HepG2 (cell line): ENCODE results near the gene STRADA. TPM values are rescaled to one million over a fixed set of nuclear protein-coding genes. Genes with fewer than 3 reads are reported as not detected.

Source experiments
- ATAC-seq: fragments of 200-7000 bp; cut with Tn5 transposase; 3 replicates; pipeline ENCODE4 v1.9.1; 2020; ENCODE audit warnings: mild to moderate bottlenecking, moderate library complexity
- BruUV-seq: library from RNA; stranded (reverse); fragments of 400-500 nt; replicated peaks from 2 replicates; lab custom pipeline; 2021; lab: Mats Ljungman, UMichigan
- CTCF ChIA-PET: fragments of 300-600 bp; formaldehyde crosslinking; extraction: SDS; loops from one replicate; lab custom pipeline; 2021; ENCODE audit warnings: low total read pairs, inconsistent platforms, low intra/inter-chr PET ratio; lab: Yijun Ruan, JAX
- POLR2A ChIA-PET: fragments of 350-600 bp; sonication (Branson Sonifier 250); formaldehyde crosslinking; loops from one replicate; lab custom pipeline; 2020; ENCODE audit warnings: antibody characterized with exemption, inconsistent platforms; lab: Yijun Ruan, JAX
- DNase-seq: peaks from one replicate; pipeline ENCODE4 v3.0.0-alpha.2; 2015; ENCODE audit warnings: low spot score
- FAIRE-seq: peaks from 3 replicates; lab custom pipeline; 2011; peaks lifted over from hg19 to GRCh38; lab: Jason Lieb, UNC
- H2AFZ ChIP-seq: one replicate; pipeline ENCODE4 v1.6.1; 2011; ENCODE audit warnings: low read length, inconsistent platforms
- H3K27ac ChIP-seq: fragments of 300-600 bp; 3 replicates; pipeline ENCODE4 v1.8.0; 2011; ENCODE audit warnings: mixed run types, mild to moderate bottlenecking, mixed read lengths, low read length, inconsistent platforms; ENCODE audit not compliant: insufficient read depth; ENCODE audit errors: extremely low read length
- H3K27me3 ChIP-seq, 2 experiments: fragments of 200-600 bp in 1 of 2; 2 replicates in 1 of 2; 3 replicates in 1 of 2; pipeline versions ENCODE4 v1.6.0 to v1.8.0; 2011; ENCODE audit warnings: low read length in 2 of 2, mild to moderate bottlenecking in 2 of 2, moderate library complexity in 2 of 2, inconsistent platforms in 1 of 2; ENCODE audit not compliant: insufficient read depth in 2 of 2, control insufficient read depth in 1 of 2
- H3K36me3 ChIP-seq, 2 experiments: fragments of 200-600 bp in 1 of 2; replicated peaks in 1 of 2; 2 replicates in 1 of 2; 3 replicates in 1 of 2; pipeline versions ENCODE4 v1.5.1 to v1.8.0; 2011; ENCODE audit warnings: low read length in 2 of 2, inconsistent platforms in 1 of 2; ENCODE audit not compliant: insufficient read depth in 2 of 2, control insufficient read depth in 1 of 2
- H3K4me1 ChIP-seq: 2 replicates; pipeline ENCODE4 v1.5.1; 2012; ENCODE audit warnings: low read length, inconsistent platforms; ENCODE audit not compliant: insufficient read depth
- H3K4me2 ChIP-seq: 2 replicates; pipeline ENCODE4 v1.6.0; 2011; ENCODE audit warnings: low read depth, low read length, inconsistent platforms
- H3K4me3 ChIP-seq, 3 experiments: fragments of 200-600 bp in 1 of 3; sonication (generic), shearing (Covaris generic) in 1 of 3; replicated peaks in 1 of 3; 2 replicates each; pipeline ENCODE4 v1.5.1; 2011 to 2016; ENCODE audit warnings: low read length in 3 of 3, inconsistent platforms in 2 of 3, low read depth in 2 of 3, mild to moderate bottlenecking in 2 of 3, control low read depth in 1 of 3, mixed read lengths in 1 of 3; ENCODE audit not compliant: insufficient read depth in 1 of 3
- H3K79me2 ChIP-seq: one replicate; pipeline ENCODE4 v1.6.1; 2011; ENCODE audit warnings: low read length, inconsistent platforms; ENCODE audit not compliant: insufficient read depth
- H3K9ac ChIP-seq: 2 replicates; pipeline ENCODE4 v1.6.0; 2011; ENCODE audit warnings: mild to moderate bottlenecking, low read depth, low read length, inconsistent platforms; ENCODE audit not compliant: insufficient read depth
- H3K9me3 ChIP-seq: 2 replicates; pipeline ENCODE4 v1.5.1; 2012; ENCODE audit warnings: mild to moderate bottlenecking, low read length
- H4K20me1 ChIP-seq: 2 replicates; pipeline ENCODE4 v1.6.0; 2011; ENCODE audit warnings: inconsistent platforms, mild to moderate bottlenecking, low read length, moderate library complexity; ENCODE audit not compliant: insufficient read depth
- CC2D1A ChIP-seq: sonication (generic); formaldehyde crosslinking; IDR thresholded peaks from 2 replicates; pipeline ENCODE4 v1.8.1; 2023; ENCODE audit warnings: mild to moderate bottlenecking, missing genetic modification reagents
- CREB1 ChIP-seq, 2 experiments: fragments of 450-650 bp in 1 of 2; IDR thresholded peaks; 2 replicates each; pipeline ENCODE4 v1.6.1; 2016 to 2017; ENCODE audit warnings: control low read depth in 1 of 2, mild to moderate bottlenecking in 1 of 2, missing compliant biosample characterization in 1 of 2, missing genetic modification characterization in 1 of 2
- FUBP1 ChIP-seq: sonication (generic); formaldehyde crosslinking; IDR thresholded peaks from 2 replicates; pipeline ENCODE4 v1.5.1; 2020; ENCODE audit warnings: missing genetic modification reagents, mild to moderate bottlenecking, borderline replicate concordance
- HES4 ChIP-seq: sonication (generic); formaldehyde crosslinking; IDR thresholded peaks from 2 replicates; pipeline ENCODE4 v1.9.0; 2021; ENCODE audit warnings: mild to moderate bottlenecking, missing genetic modification reagents, borderline replicate concordance
- HMG20A ChIP-seq: IDR thresholded peaks from 2 replicates; pipeline ENCODE4 v1.6.1; 2016; ENCODE audit warnings: borderline replicate concordance
- JARID2 ChIP-seq: sonication (generic); formaldehyde crosslinking; IDR thresholded peaks from 2 replicates; pipeline ENCODE4 v1.8.1; 2023; ENCODE audit warnings: missing genetic modification reagents, inconsistent platforms; ENCODE audit not compliant: insufficient replicate concordance
- PAF1 ChIP-seq: IDR thresholded peaks from 2 replicates; pipeline ENCODE4 v1.6.1; 2016; ENCODE audit warnings: missing genetic modification reagents, missing compliant biosample characterization
- PLRG1 ChIP-seq: fragments of 450-650 bp; conservative IDR thresholded peaks from 2 replicates; pipeline ENCODE4 v1.6.1; 2016
- SUZ12 ChIP-seq: fragments of 150-350 bp; IDR thresholded peaks from 2 replicates; pipeline ENCODE4 v1.6.1; 2014; ENCODE audit warnings: low read depth, low read length
- TCF7L2 ChIP-seq: IDR thresholded peaks from 2 replicates; pipeline ENCODE4 v1.6.1; 2011; ENCODE audit warnings: mild to moderate bottlenecking, low read depth, low read length, moderate library complexity
- YEATS2 ChIP-seq: sonication (generic); formaldehyde crosslinking; IDR thresholded peaks from 2 replicates; pipeline ENCODE4 v1.4.0; 2020; ENCODE audit warnings: missing genetic modification reagents, borderline replicate concordance
- ZFY ChIP-seq: sonication (generic); formaldehyde crosslinking; IDR thresholded peaks from 2 replicates; pipeline ENCODE4 v1.4.0; 2020; ENCODE audit warnings: missing genetic modification reagents
- ZMAT3 ChIP-seq: sonication (generic); formaldehyde crosslinking; conservative IDR thresholded peaks from 2 replicates; pipeline ENCODE4 v1.7.0; 2021; ENCODE audit warnings: missing genetic modification reagents
- WGBS: methylation state at CpG from one replicate; pipeline ENCODE4 v1.1.6; 2017; ENCODE audit warnings: low lambda C conversion rate; 5-methylcytosine and 5-hydroxymethylcytosine counted together
- in situ Hi-C: cut with HindIII; loops from 2 replicates; pipeline ENCODE4 v1.10.0; 2017; ENCODE audit warnings: low pct_unique_long_range_greater_than_20kb; ENCODE audit not compliant: extremely low pct_ligation_motif_present
- intact Hi-C: fragments of 100-400 bp; cut with micrococcal nuclease; formaldehyde crosslinking; loops from one replicate; pipeline ENCODE4 v1.10.0; 2022; ENCODE audit not compliant: unreplicated experiment
- polyA plus RNA-seq, 8 experiments: library from polyadenylated mRNA; depleted of rRNA in 3 of 8; stranded (reverse) in 7 of 8; unstranded in 1 of 8; fragments of >200 nt; fragmentation: Illumina TruSeq in 4 of 8; extraction: Trizol in 4 of 8; gene quantifications; 2 replicates each; pipeline versions ENCODE4 v1.2.1 to v1.2.3, GENCODE V29; 2011 to 2016; ENCODE audit warnings: low read depth in 4 of 8, missing spikeins in 1 of 8, mixed read lengths in 1 of 8; ENCODE audit not compliant: insufficient read depth in 1 of 8
- total RNA-seq, 5 experiments: library from RNA; depleted of rRNA; stranded (reverse); fragments of >200 nt; fragmentation: Illumina TruSeq; extraction: Trizol; gene quantifications; 2 replicates each; pipeline ENCODE4 v1.2.3, GENCODE V29; 2016; ENCODE audit warnings: low read depth in 1 of 5
- TF ChIP-seq, protein P1 (sequence below): sonication (generic); formaldehyde crosslinking; IDR thresholded peaks from 2 replicates; pipeline ENCODE4 v1.5.1; 2020; ENCODE audit warnings: missing genetic modification reagents, mild to moderate bottlenecking, borderline replicate concordance

Gene STRADA
- total and polyA plus RNA-seq, 2 of the 13 experiments (the other 11 are each of a cell fraction or from before 2014, with no cell fraction given), result 17.6 to 17.9 TPM

DNA sequence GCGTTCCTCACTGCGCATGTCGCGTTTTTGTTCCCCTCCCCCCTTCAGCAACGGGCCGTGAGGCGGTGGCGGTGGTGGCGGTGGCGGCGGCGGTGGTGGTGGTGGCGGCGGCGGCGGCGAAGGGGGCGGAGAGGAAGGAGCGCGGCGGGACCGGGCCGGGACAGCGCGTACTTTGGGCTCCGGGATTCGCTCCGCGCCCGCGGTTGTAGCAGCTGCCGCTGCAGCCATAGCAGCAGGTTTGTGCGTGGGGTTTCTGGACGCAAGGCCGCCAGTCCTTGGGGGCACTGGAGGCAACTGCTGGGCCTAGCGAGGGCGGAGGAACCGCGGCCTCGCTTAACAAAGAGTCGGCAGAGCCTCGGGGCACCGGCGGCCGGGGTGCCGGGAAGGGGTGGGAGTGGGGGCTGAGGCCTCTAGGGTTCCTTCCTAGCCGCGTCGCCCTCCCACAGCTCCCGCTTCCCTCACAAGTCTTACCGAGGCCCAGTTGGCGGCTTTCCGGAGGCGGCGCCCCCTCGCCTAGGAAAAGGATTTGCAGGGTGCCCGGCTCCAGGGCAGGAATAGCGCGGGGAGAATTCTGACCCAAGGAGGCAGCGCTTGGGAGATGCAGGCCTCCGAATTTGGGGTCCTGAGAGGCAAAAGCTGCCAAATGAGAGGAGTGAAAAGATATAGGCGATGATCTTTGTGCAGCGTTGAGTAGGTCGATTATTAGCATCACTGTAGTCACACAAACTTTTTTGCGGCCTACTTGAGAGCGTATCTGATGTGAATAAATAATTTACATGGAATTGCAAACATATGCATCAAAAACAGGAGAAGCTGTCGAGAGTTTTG is 32.8 kb upstream of the STRADA start, which contains the start of gene DDX42 (continued):
- TF ChIP-seq HES4 (CRISPR knock-in tag), result peak; percentile 74; the same call in 1 of the 2 replicates
- TF ChIP-seq, all 625 proteins: peak for 151

GRCh38 chr17:63773272-63774140 is 31.9 kb upstream of the STRADA start, which contains the start of gene CCDC47:
CCDC47 (minus strand) TSS chr17:63773597; CDS start chr17:63766175, 7,422 bp downstream.
- Histone ChIP-seq H3K36me3 (peaks cover 5 to 24% of the 10 kb centered on the region in 2 experiments; a peak in 4 of 5 replicates), H3K9me3 (no peaks in the 10 kb centered on the region), H3K9ac (peak within 1 kb of the TSS; percentile 98), H3K4me1 (peaks cover 45% of the 10 kb centered on the region), H4K20me1 (peaks cover 40% of the 10 kb centered on the region), H3K27me3 (peaks cover 0 to 6% of the 10 kb centered on the region in 2 experiments; a peak in 1 of 5 replicates), H2AFZ (peak within 1 kb of the TSS; percentile 57), H3K4me2 (peak within 1 kb of the TSS; percentile 94), H3K79me2 (peaks cover 90% of the 10 kb centered on the region), H3K27ac (peak within 1 kb of the TSS; percentile 100), H3K4me3 (peak within 1 kb of the TSS; percentile 93 to 99 (median 94))
- intact Hi-C loops, result loop anchor here (1.0 to 10.0 kb wide), 4 partner anchors 32 to 349 kb away; partner anchors contain the start of genes FTSJ3, PSMC5, SMARCD2 and STRADA
- peak; percentile 91 for ATAC-seq
- peak; percentile 98 for FAIRE-seq
- in situ Hi-C loops, result no loop called here
- BruUV-seq, result no TSS peak
- ChIA-PET CTCF (no interaction called here), POLR2A (interaction anchor here (0.8 to 5.0 kb wide), 38 partner anchors 8 to 732 kb away, joined by 3 to 77 read pairs (median 5); partner anchors contain the start of genes CEP95, DCAF7, DDX5 and FTSJ3)
- peak; percentile 100 for DNase-seq
- WGBS, result under 1% methylated on average over 58 of the region's 74 CpGs
- TF ChIP-seq ZFY (CRISPR knock-in tag), result peak; percentile 99
- TF ChIP-seq ZMAT3 (CRISPR knock-in tag), result peak; percentile 99
- TF ChIP-seq PLRG1, result no peak
- no peak for TF ChIP-seq JARID2 (CRISPR knock-in tag)
- TF ChIP-seq PAF1 (CRISPR knock-in tag), result no peak
- no peak for TF ChIP-seq FUBP1 (CRISPR knock-in tag)
- TF ChIP-seq CREB1 (IDR thresholded peaks at IDR 0.05), result peak; percentile 99
- peak; percentile 98 for TF ChIP-seq CREB1 (CRISPR knock-in tag; IDR thresholded peaks at IDR 0.05)
- no peak for TF ChIP-seq TCF7L2
- TF ChIP-seq HMG20A (CRISPR knock-in tag), result 0 out of 2 replicates have a peak, but pooled peaks have one; percentile 8
- TF ChIP-seq, protein P1, sequence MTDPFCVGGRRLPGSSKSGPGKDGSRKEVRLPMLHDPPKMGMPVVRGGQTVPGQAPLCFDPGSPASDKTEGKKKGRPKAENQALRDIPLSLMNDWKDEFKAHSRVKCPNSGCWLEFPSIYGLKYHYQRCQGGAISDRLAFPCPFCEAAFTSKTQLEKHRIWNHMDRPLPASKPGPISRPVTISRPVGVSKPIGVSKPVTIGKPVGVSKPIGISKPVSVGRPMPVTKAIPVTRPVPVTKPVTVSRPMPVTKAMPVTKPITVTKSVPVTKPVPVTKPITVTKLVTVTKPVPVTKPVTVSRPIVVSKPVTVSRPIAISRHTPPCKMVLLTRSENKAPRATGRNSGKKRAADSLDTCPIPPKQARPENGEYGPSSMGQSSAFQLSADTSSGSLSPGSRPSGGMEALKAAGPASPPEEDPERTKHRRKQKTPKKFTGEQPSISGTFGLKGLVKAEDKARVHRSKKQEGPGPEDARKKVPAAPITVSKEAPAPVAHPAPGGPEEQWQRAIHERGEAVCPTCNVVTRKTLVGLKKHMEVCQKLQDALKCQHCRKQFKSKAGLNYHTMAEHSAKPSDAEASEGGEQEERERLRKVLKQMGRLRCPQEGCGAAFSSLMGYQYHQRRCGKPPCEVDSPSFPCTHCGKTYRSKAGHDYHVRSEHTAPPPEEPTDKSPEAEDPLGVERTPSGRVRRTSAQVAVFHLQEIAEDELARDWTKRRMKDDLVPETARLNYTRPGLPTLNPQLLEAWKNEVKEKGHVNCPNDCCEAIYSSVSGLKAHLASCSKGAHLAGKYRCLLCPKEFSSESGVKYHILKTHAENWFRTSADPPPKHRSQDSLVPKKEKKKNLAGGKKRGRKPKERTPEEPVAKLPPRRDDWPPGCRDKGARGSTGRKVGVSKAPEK (CRISPR knock-in tag), result no peak; the same call in 1 of the 2 replicates
- TF ChIP-seq YEATS2 (CRISPR knock-in tag), result peak; percentile 99
- peak; percentile 83; the same call in 1 of the 2 replicates for TF ChIP-seq CC2D1A (CRISPR knock-in tag)
- no peak for TF ChIP-seq SUZ12
